ENCODE results near the gene IARS1.

Gene IARS1

DNA sequence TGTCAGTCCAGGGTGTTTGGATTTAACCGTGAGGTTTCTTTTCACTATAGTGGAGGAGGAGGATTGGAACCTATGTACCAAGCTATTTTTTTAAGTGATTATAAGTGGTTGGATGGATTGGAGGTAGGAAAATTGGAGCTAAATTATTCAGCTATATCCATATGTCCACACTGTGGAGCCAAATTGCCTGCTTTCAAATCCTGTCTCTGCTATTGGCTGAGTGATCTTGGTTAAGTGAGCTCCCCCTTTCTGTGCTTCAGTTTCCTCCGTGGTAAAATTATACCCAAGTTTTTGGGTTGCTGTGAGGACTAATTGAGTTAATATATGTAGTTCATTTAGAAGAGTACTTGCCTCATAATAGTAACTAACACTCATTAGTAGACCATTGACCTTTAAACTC, 34.7 kb upstream of the IARS1 start:
- no peak overlapping the region for H3K27ac ChIP-seq
- H3K36me3 ChIP-seq = peaks cover 9% of the 10 kb centered on the region
- DNase-seq = peak; percentile 14
- H3K27me3 ChIP-seq (ENCODE audit: insufficient read depth, low read depth, severe bottlenecking) = no peaks in the 10 kb centered on the region
- TF ChIP-seq CTCF (IDR thresholded peaks at IDR 0.05; ENCODE audit: low read depth, low read length) = 0 out of 2 replicates have a peak, but pooled peaks have one; percentile 13
- no peak overlapping the region for H3K4me3 ChIP-seq (ENCODE audit: low read depth, low read length)
- H3K9me3 ChIP-seq (ENCODE audit: severe bottlenecking) = no peaks in the 10 kb centered on the region

- Histone ChIP-seq H3K27ac (no peak overlapping the region), H3K27me3 (ENCODE audit: insufficient read depth, low read depth, severe bottlenecking) (no peaks in the 10 kb centered on the region), H3K36me3 (peaks cover 13% of the 10 kb centered on the region), H3K4me3 (ENCODE audit: low read depth, low read length) (no peak overlapping the region), H3K9me3 (ENCODE audit: severe bottlenecking) (no peaks in the 10 kb centered on the region)
- no peak for DNase-seq
- TF ChIP-seq CTCF (IDR thresholded peaks at IDR 0.05; ENCODE audit: low read depth, low read length) = no peak
Observed at GRCh38 chr9:92327283-92327850, 33.9 kb upstream of the IARS1 start.

- Histone ChIP-seq H3K4me3 (ENCODE audit: low read depth, low read length) (peak overlapping the region; percentile 75), H3K27ac (peak overlapping the region; percentile 99)
- peak; percentile 40 for DNase-seq
Observed at GRCh38 chr9:92325991-92326500, 32.5 kb upstream of the IARS1 start.

GRCh38 chr9:92325269-92325990, 31.9 kb upstream of the IARS1 start, which contains the start of the genes CENPP and NOL8:
CENPP (plus strand) TSS chr9:92325953.
NOL8 (minus strand) TSS chr9:92325350; CDS start chr9:92324161, 1,189 bp downstream.
- TF ChIP-seq CTCF (IDR thresholded peaks at IDR 0.05; ENCODE audit: low read depth, low read length) = no peak
- Histone ChIP-seq H3K27ac (peak within 1 kb of the TSS; percentile 99), H3K27me3 (ENCODE audit: insufficient read depth, low read depth, severe bottlenecking) (no peaks in the 10 kb centered on the region), H3K4me3 (ENCODE audit: low read depth, low read length) (peak within 1 kb of the TSS; percentile 75), H3K9me3 (ENCODE audit: severe bottlenecking) (no peaks in the 10 kb centered on the region), H3K36me3 (peaks cover 23% of the 10 kb centered on the region)
- peak; percentile 83 for DNase-seq

More at GRCh38 chr9:92325991-92326500, 32.5 kb upstream of the IARS1 start:
- no peak for TF ChIP-seq CTCF (IDR thresholded peaks at IDR 0.05; ENCODE audit: low read depth, low read length)
- Histone ChIP-seq H3K9me3 (ENCODE audit: severe bottlenecking) (no peaks in the 10 kb centered on the region), H3K36me3 (peaks cover 18% of the 10 kb centered on the region), H3K27me3 (ENCODE audit: insufficient read depth, low read depth, severe bottlenecking) (no peaks in the 10 kb centered on the region)

DNA sequence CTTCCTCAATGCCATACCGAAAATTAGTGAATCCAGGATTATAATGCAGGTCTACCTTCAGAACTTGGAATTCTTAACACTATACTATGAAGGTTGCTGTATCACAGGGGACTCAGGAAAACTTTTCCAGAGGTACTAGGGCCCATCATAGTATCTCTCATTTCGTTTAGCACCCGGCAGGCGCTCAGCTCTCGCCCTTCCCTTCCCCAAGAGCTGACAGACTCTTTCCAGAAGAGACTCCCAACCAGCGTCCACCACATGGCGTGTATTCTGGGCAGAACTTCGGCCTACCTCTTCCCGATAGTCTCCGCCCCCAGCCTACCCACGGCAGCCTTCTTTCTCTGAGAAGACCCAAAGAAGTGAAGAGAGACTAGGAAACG, 31.4 kb upstream of the IARS1 start:
- peaks cover 27% of the 10 kb centered on the region for H3K36me3 ChIP-seq
- DNase-seq = no peak

More for the DNA sequence above, 31.4 kb upstream of the IARS1 start:
- Histone ChIP-seq H3K27ac (peak overlapping the region; percentile 99), H3K9me3 (ENCODE audit: severe bottlenecking) (no peaks in the 10 kb centered on the region), H3K27me3 (ENCODE audit: insufficient read depth, low read depth, severe bottlenecking) (no peaks in the 10 kb centered on the region), H3K4me3 (ENCODE audit: low read depth, low read length) (peak overlapping the region; percentile 75)
- TF ChIP-seq CTCF (IDR thresholded peaks at IDR 0.05; ENCODE audit: low read depth, low read length) = no peak

Measured in WERI-Rb-1 (cell line).